ENCODE measurements around the gene ZDHHC9. TPM values are rescaled to one million over a fixed set of nuclear protein-coding genes. Genes with fewer than 3 reads are reported as not detected.

ZDHHC9 gene
- polyA plus RNA-seq, 4 donors = 17.2 to 71.0 (median 23.4) TPM

DNA sequence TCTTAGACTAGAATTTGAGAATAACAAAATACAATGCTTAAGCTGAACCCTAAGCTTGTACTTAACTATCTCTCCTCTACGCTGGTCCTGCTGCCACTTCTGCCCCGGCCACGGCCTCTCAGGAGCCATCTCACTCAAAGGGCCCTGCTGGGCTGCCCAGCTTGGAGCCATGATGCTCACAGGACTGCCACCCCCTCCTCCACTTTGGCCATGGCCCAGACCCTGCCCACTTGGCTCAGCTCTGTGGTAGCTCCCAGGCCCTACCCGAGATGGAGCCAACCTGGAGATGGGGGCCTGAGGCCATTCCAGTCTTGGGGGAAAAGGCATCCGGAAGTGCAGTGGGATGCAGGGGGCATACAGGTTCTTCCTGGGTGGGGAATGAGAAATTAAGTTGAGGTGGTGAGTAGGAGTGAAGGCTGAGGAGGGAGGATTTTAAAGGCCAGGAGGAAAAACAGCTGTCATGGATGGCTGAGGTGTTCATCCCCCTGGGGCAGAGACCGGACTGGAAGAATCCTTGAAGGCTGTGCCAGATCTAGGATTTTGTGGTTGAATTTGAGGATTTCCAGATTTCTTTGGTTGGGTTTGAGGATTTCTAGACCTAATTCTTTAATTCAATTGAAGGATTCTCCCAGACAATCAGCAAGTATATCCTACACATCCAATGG is 63.1 kb downstream of the ZDHHC9 start:
- Histone ChIP-seq H3K4me1 (ENCODE audit: control insufficient read depth in 3 of 3, insufficient read depth in 2 of 3, low read depth in 1 of 3, low read length in 2 of 3) (peaks cover 0 to 17% (median 0%) of the 10 kb centered on the region in 3 donors), H3K9me3 (ENCODE audit: control insufficient read depth in 2 of 2, insufficient read depth in 1 of 2, low read depth in 1 of 2, low read length in 1 of 2) (no peaks in the 10 kb centered on the region), H3K4me3 (ENCODE audit: low read depth in 1 of 3, low read length in 3 of 3) (peak overlapping the region; percentile 13 to 46 (median 30)), H3K27me3 (ENCODE audit: control insufficient read depth in 3 of 3, insufficient read depth in 3 of 3, low read length in 3 of 3) (no peaks in the 10 kb centered on the region), H3K27ac (ENCODE audit: low read depth in 1 of 3, low read length in 2 of 3) (peak overlapping the region in 2 of 3 donors; percentile 21 to 80), H3K36me3 (ENCODE audit: control insufficient read depth in 3 of 3, insufficient read depth in 2 of 3, low read depth in 1 of 3, low read length in 3 of 3) (no peaks in the 10 kb centered on the region)
- 60 to 79% (median 77%) methylated on average over 3 to 6 of the region's 6 CpGs for WGBS, 3 donors
- FAIRE-seq (no peak), DNase-seq (no peak)

DNA sequence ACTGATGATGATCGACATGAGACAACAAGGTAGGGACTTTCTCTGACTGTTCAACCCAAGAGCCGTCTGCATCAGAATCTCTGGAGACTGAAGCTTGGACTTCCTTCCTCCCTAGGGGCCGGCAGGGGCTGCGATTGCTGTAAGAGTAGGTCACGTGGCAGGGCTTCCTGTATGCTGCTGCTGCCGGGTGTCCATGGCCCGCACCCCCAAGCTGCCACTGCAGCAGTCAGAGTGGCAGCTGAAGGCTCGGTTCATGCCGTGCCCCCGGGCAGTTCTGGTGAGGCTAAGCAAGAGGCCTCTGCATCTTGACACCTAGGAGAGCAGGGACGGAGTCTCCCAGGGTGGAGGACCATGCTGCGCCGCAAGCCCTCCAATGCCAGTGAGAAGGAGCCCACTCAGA is 63.9 kb downstream of the ZDHHC9 start, which contains the start of gene SASH3:
Gene SASH3, plus strand, starts transcription at position 203 of the 400 bp plus-strand sequence. Its CDS starts 149 bp downstream, at position 352.
- no peaks in the 10 kb centered on the region for H3K9me3 ChIP-seq (ENCODE audit: control insufficient read depth in 2 of 2, insufficient read depth in 1 of 2, low read depth in 1 of 2, low read length in 1 of 2)
- H3K4me3 ChIP-seq (ENCODE audit: low read depth in 1 of 3, low read length in 3 of 3) = peak within 1 kb of the TSS; percentile 13 to 46 (median 30)
- no peaks in the 10 kb centered on the region for H3K36me3 ChIP-seq (ENCODE audit: control insufficient read depth in 3 of 3, insufficient read depth in 2 of 3, low read depth in 1 of 3, low read length in 3 of 3)
- no peak for FAIRE-seq
- peak within 1 kb of the TSS in 2 of 3 donors; percentile 22 to 80 for H3K27ac ChIP-seq (ENCODE audit: low read depth in 1 of 3, low read length in 2 of 3)
- peaks cover 0 to 17% (median 0%) of the 10 kb centered on the region in 3 donors for H3K4me1 ChIP-seq (ENCODE audit: control insufficient read depth in 3 of 3, insufficient read depth in 2 of 3, low read depth in 1 of 3, low read length in 2 of 3)
- no peaks in the 10 kb centered on the region for H3K27me3 ChIP-seq (ENCODE audit: control insufficient read depth in 3 of 3, insufficient read depth in 3 of 3, low read length in 3 of 3)
- peak in 1 of 2 donors; percentile 48 for DNase-seq
- WGBS, 3 donors = 67 to 75% (median 70%) methylated on average over 10 to 13 of the region's 13 CpGs

DNA sequence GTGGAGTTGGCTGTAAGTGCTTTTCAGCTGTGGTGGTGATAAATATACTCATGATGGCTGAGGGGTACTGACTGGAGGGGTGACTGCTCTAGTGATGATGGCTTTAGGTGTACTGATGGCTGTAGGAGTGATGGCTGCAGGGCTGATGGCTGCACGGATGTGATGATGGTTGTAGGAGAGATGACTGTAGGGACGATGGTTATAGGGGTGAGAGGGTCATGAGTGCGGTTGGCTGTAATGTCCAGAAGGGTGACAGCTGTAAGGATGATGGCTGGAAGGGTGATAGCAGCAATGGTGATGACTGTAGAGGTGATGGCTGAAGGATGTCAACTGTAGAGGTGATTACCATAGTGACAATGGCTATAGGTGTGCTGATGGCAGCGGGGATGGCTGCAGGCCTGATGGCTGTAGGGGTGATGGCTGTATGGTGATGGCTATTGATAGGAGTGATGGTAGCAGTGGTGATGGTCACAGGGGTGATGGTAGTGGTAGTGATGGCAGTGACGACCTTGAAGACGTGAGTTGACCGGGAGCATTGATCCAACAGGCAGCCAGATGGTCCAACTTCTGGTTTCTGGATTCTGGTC is 64.5 kb downstream of the ZDHHC9 start:
- Histone ChIP-seq H3K27me3 (ENCODE audit: control insufficient read depth in 3 of 3, insufficient read depth in 3 of 3, low read length in 3 of 3) (no peaks in the 10 kb centered on the region), H3K27ac (ENCODE audit: low read depth in 1 of 3, low read length in 2 of 3) (peak overlapping the region in 2 of 3 donors; percentile 22 to 73), H3K9me3 (ENCODE audit: control insufficient read depth in 2 of 2, insufficient read depth in 1 of 2, low read depth in 1 of 2, low read length in 1 of 2) (no peaks in the 10 kb centered on the region), H3K4me1 (ENCODE audit: control insufficient read depth in 3 of 3, insufficient read depth in 2 of 3, low read depth in 1 of 3, low read length in 2 of 3) (peaks cover 0 to 19% (median 0%) of the 10 kb centered on the region in 3 donors), H3K36me3 (ENCODE audit: control insufficient read depth in 3 of 3, insufficient read depth in 2 of 3, low read depth in 1 of 3, low read length in 3 of 3) (no peaks in the 10 kb centered on the region), H3K4me3 (ENCODE audit: low read depth in 1 of 3, low read length in 3 of 3) (peak overlapping the region in 1 of 3 donors; percentile 46)
- FAIRE-seq = no peak
- no peak for DNase-seq
- WGBS, 3 donors = 78 to 98% (median 80%) methylated on average over 7 of the region's 7 CpGs

DNA sequence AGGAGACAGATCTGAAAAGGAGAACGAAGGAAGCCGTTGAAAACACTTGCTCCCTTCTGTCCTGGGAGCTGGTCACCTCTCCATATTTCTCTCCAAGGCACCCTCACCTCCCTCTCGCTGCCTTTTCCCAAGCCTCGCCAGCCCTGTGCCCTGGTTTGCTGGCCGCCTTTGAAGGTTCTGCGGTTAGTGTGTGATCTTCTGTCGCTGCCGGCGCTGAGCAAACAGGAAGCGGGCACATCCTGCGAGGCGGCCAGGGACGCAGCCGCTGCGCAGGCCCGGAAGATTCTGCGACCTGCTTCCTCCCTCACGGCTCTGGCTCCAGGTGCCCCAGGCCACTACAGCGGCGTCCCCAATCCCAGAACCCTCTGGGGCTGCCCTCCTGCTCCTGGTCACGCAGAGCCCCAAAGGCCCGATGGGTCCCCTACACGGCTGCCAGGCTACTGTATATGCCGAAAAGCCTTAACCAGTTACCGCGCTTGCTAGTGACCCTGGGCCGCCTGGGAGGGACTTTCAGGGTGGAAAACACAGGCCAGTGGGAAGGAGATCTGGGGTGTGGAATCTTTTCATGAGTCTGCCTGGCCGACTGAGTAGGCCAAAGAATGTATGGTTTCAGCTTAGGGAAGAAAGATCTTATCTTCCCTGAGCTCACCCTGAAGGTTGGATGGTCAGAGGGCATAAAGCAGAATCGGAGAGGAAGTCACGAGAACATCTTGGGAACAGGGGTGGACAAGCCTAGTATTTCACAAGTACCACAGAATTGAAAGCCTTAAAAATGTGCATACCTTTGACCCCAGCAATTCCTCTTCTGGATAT is 66.3 kb downstream of the ZDHHC9 start:
- Histone ChIP-seq H3K36me3 (ENCODE audit: control insufficient read depth in 3 of 3, insufficient read depth in 2 of 3, low read depth in 1 of 3, low read length in 3 of 3) (no peaks in the 10 kb centered on the region), H3K27me3 (ENCODE audit: control insufficient read depth in 3 of 3, insufficient read depth in 3 of 3, low read length in 3 of 3) (no peaks in the 10 kb centered on the region), H3K27ac (ENCODE audit: low read depth in 1 of 3, low read length in 2 of 3) (peak overlapping the region; percentile 78 to 94 (median 89)), H3K4me3 (ENCODE audit: low read depth in 1 of 3, low read length in 3 of 3) (peak overlapping the region in 1 of 3 donors; percentile 26), H3K9me3 (ENCODE audit: control insufficient read depth in 2 of 2, insufficient read depth in 1 of 2, low read depth in 1 of 2, low read length in 1 of 2) (no peaks in the 10 kb centered on the region), H3K4me1 (ENCODE audit: control insufficient read depth in 3 of 3, insufficient read depth in 2 of 3, low read depth in 1 of 3, low read length in 2 of 3) (peaks cover 0 to 34% (median 0%) of the 10 kb centered on the region in 3 donors)
- DNase-seq (peak; percentile 62 to 63), FAIRE-seq (no peak)
- WGBS, 3 donors = 22 to 49% (median 39%) methylated on average over 25 to 30 of the region's 30 CpGs

DNA sequence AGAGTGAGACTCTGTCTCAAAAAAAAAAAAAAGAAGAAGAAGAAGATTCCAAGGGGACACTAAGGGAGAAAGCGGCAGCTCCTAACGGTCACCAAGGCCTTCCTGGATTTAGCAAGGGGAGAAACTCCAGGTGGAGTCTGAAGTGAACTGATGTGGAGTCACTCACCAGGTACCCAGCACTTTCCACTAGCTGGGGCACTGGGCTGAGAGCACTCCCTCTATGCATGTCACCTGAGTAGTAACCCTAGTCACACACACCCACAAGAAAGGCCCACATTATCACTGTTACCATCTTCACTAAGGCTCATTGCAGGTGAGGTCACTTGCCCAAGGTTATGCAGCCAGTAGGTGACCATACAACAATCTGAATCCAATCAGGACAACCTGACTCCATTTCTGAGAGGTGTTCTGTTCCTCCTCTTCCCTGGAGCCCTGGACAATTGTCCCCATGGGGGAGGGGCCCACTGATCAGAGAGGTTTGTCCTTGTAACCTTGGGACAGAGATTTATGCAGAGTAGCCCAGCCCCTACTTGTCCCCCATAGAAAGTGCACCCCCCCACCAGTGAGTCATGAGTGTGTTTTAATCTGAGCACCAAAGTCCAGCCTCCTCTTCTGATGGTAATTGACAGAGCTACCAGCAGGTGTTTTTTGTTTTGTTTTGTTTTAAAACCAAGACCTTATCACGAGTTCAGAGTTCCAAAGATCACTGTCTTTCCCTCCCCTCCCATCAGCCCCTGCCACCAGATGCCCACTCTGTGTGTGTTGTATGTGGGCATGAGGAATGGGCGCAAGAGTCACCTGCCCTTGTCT is 69.8 kb downstream of the ZDHHC9 start:
- DNase-seq = peak; percentile 87 to 88
- Histone ChIP-seq H3K36me3 (ENCODE audit: control insufficient read depth in 3 of 3, insufficient read depth in 2 of 3, low read depth in 1 of 3, low read length in 3 of 3) (no peaks in the 10 kb centered on the region), H3K27me3 (ENCODE audit: control insufficient read depth in 3 of 3, insufficient read depth in 3 of 3, low read length in 3 of 3) (no peaks in the 10 kb centered on the region), H3K4me3 (ENCODE audit: low read depth in 1 of 3, low read length in 3 of 3) (no peak overlapping the region), H3K4me1 (ENCODE audit: control insufficient read depth in 3 of 3, insufficient read depth in 2 of 3, low read depth in 1 of 3, low read length in 2 of 3) (peaks cover 0 to 38% (median under 1%) of the 10 kb centered on the region in 3 donors), H3K27ac (ENCODE audit: low read depth in 1 of 3, low read length in 2 of 3) (peak overlapping the region; percentile 79 to 88 (median 88)), H3K9me3 (ENCODE audit: control insufficient read depth in 2 of 2, insufficient read depth in 1 of 2, low read depth in 1 of 2, low read length in 1 of 2) (no peaks in the 10 kb centered on the region)
- WGBS, 3 donors = 21 to 68% (median 47%) methylated on average over 3 to 4 of the region's 4 CpGs
- FAIRE-seq = no peak

DNA sequence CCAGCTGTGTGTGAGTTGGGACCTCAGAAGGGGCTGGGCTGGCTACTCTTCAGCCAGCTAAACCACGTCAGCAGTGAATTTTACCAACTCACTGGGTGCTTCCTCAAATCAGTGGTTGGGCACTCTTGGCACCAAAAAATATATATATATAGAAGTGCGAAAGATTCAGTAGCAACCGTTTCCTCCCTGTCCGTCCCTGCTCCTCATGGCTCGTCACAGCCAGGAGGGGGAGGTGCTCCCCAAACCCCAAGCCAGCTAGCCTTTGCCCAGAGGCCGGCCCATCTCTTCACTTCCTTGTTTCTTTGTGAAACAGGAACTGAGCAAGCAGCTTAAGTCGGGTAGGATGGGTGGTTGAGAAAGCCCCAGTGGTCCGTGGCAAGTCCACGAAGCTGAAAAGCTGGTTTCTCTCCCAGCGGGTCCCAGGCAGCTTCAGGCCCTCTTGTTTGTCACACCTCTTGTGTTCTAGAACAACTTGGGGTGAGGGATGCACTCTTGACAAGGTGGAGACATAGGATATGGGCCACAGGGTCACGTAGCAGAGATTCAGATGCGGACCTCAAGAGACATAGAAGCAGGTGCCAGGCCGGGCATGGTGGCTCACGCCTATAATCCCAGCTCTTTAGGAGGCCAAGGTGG is 70.8 kb downstream of the ZDHHC9 start:
- DNase-seq = peak; percentile 75 to 86
- WGBS, 3 donors = 24 to 45% (median 32%) methylated on average over 12 to 14 of the region's 14 CpGs
- Histone ChIP-seq H3K9me3 (ENCODE audit: control insufficient read depth in 2 of 2, insufficient read depth in 1 of 2, low read depth in 1 of 2, low read length in 1 of 2) (no peaks in the 10 kb centered on the region), H3K4me3 (ENCODE audit: low read depth in 1 of 3, low read length in 3 of 3) (no peak overlapping the region), H3K27ac (ENCODE audit: low read depth in 1 of 3, low read length in 2 of 3) (peak overlapping the region; percentile 79 to 88 (median 88)), H3K36me3 (ENCODE audit: control insufficient read depth in 3 of 3, insufficient read depth in 2 of 3, low read depth in 1 of 3, low read length in 3 of 3) (peaks cover 0 to 8% (median 0%) of the 10 kb centered on the region in 3 donors), H3K4me1 (ENCODE audit: control insufficient read depth in 3 of 3, insufficient read depth in 2 of 3, low read depth in 1 of 3, low read length in 2 of 3) (peaks cover 0 to 41% (median 2%) of the 10 kb centered on the region in 3 donors), H3K27me3 (ENCODE audit: control insufficient read depth in 3 of 3, insufficient read depth in 3 of 3, low read length in 3 of 3) (no peaks in the 10 kb centered on the region)
- FAIRE-seq = no peak

DNA sequence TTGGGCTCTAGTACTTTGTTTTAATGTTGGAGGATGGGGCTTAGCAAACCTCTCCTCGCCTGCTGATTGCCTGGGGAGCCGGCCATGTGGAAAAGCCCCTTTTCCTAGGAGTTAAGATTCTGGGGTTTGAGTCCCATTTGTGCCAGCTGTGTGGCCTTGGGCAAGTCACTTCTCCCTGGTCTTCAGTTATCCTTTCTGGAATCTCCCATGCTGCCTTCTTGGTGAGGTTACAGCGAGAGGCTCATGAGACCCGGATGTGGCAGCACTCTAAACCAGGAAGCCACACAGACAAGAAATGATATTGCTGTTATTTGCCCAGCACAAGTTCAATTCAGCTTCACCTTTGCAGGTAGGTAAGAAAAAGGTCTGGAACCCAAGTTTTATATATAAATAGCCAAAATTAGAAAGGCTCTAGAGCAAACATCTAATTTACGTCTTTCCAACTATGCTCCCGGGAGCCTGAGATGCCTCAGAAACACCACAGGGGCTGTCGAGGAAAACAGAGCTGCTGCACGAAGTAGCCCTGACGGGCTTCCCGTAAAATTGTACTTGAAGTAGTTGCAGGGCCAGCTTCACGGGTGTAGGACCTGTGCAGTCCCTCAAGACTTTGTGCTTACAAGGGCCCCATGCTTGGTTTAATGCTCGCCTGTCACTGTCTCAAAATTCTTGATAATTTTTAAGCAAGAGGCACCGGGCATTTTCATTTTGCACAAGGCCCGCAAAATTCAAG is 72.3 kb downstream of the ZDHHC9 start:
- Histone ChIP-seq H3K4me3 (ENCODE audit: low read depth in 1 of 3, low read length in 3 of 3) (no peak overlapping the region), H3K27me3 (ENCODE audit: control insufficient read depth in 3 of 3, insufficient read depth in 3 of 3, low read length in 3 of 3) (no peaks in the 10 kb centered on the region), H3K36me3 (ENCODE audit: control insufficient read depth in 3 of 3, insufficient read depth in 2 of 3, low read depth in 1 of 3, low read length in 3 of 3) (peaks cover 0 to 18% (median 0%) of the 10 kb centered on the region in 3 donors), H3K4me1 (ENCODE audit: control insufficient read depth in 3 of 3, insufficient read depth in 2 of 3, low read depth in 1 of 3, low read length in 2 of 3) (peaks cover 0 to 26% (median 2%) of the 10 kb centered on the region in 3 donors), H3K9me3 (ENCODE audit: control insufficient read depth in 2 of 2, insufficient read depth in 1 of 2, low read depth in 1 of 2, low read length in 1 of 2) (no peaks in the 10 kb centered on the region), H3K27ac (ENCODE audit: low read depth in 1 of 3, low read length in 2 of 3) (peak overlapping the region in 1 of 3 donors; percentile 70)
- FAIRE-seq (no peak), DNase-seq (peak in 1 of 2 donors; percentile 35)
- 68 to 77% (median 70%) methylated on average over 14 of the region's 14 CpGs for WGBS, 3 donors

Data from small intestine (tissue), 7 donors.